ENCODE measurements around the gene KISS1. TPM values are rescaled to one million over a fixed set of nuclear protein-coding genes. Genes with fewer than 3 reads are reported as not detected.

The KISS1 gene
- total and polyA plus RNA-seq, 2 donors (not counting 1 experiment from before 2014, with no cell fraction given): 0.17 to 0.52 TPM

DNA sequence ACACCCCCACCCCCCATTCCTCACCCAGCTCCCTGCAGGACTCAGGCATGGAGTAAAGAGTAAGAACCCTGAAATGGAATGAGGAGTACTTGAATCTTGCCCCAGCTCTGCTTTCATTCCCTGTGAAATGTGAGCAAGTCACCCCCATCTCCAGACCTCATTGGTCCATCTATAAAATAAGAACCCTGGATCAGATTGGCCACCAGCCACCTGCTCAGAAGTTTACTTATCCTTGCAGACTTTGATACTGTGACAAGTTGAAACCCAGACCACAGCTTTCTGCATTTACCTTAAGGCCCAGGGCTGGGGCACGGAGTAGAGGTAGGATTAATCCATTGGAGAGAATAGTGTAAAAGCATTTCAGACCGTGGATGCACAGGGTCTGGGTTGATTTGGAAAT lies 2.2 kb downstream of the KISS1 start:
- H3K36me3 ChIP-seq (ENCODE audit: control insufficient read depth, insufficient read depth, low read length): no peaks in the 10 kb centered on the region

GRCh38 chr1:204192589-204193352 lies 3.5 kb downstream of the KISS1 start:
- DNase-seq (ENCODE audit: low read depth in 2 of 2): peak in 1 of 2 donors; percentile 56
- H3K4me2 ChIP-seq (ENCODE audit: extremely low read depth, insufficient read depth, low read length): no peak overlapping the region
- no peaks in the 10 kb centered on the region for H3K9me3 ChIP-seq (ENCODE audit: control insufficient read depth, insufficient read depth, low read depth, low read length)
- H4K20me1 ChIP-seq (ENCODE audit: control insufficient read depth, extremely low read depth, insufficient read depth, low read length): no peaks in the 10 kb centered on the region
- no peaks in the 10 kb centered on the region for H3K4me1 ChIP-seq (ENCODE audit: control insufficient read depth, extremely low read depth, insufficient read depth, low read length)
- H3K9ac ChIP-seq (ENCODE audit: insufficient read depth, low read length): no peak overlapping the region
- H2AFZ ChIP-seq (ENCODE audit: low read length): no peak overlapping the region
- peaks cover 27% of the 10 kb centered on the region for H3K27me3 ChIP-seq (ENCODE audit: control insufficient read depth, insufficient read depth, low read length)
- H3K36me3 ChIP-seq (ENCODE audit: control insufficient read depth, insufficient read depth, low read length): no peaks in the 10 kb centered on the region
- H3K27ac ChIP-seq (ENCODE audit: insufficient read depth, low read length): no peak overlapping the region
- TF ChIP-seq EZH2 (IDR thresholded peaks at IDR 0.05; ENCODE audit: low read length, missing control alignments): no peak
- TF ChIP-seq, protein P1, sequence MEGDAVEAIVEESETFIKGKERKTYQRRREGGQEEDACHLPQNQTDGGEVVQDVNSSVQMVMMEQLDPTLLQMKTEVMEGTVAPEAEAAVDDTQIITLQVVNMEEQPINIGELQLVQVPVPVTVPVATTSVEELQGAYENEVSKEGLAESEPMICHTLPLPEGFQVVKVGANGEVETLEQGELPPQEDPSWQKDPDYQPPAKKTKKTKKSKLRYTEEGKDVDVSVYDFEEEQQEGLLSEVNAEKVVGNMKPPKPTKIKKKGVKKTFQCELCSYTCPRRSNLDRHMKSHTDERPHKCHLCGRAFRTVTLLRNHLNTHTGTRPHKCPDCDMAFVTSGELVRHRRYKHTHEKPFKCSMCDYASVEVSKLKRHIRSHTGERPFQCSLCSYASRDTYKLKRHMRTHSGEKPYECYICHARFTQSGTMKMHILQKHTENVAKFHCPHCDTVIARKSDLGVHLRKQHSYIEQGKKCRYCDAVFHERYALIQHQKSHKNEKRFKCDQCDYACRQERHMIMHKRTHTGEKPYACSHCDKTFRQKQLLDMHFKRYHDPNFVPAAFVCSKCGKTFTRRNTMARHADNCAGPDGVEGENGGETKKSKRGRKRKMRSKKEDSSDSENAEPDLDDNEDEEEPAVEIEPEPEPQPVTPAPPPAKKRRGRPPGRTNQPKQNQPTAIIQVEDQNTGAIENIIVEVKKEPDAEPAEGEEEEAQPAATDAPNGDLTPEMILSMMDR (conservative IDR thresholded peaks at IDR 0.05 in 1 of 2, IDR thresholded peaks at IDR 0.05 in 1 of 2; ENCODE audit: low read depth in 1 of 2, low read length in 2 of 2): no peak
- H3K79me2 ChIP-seq (ENCODE audit: control insufficient read depth, insufficient read depth, low read length): no peaks in the 10 kb centered on the region
- no peak overlapping the region for H3K4me3 ChIP-seq (replicated peaks in 1 of 4; ENCODE audit: control extremely low read depth in 1 of 4, insufficient read depth in 1 of 4, low read depth in 3 of 4, low read length in 4 of 4)

More for the DNA sequence above, 2.2 kb downstream of the KISS1 start:
- H3K27ac ChIP-seq (ENCODE audit: insufficient read depth, low read length): no peak overlapping the region
- no peak overlapping the region for H2AFZ ChIP-seq (ENCODE audit: low read length)
- peaks cover 17% of the 10 kb centered on the region for H3K27me3 ChIP-seq (ENCODE audit: control insufficient read depth, insufficient read depth, low read length)
- TF ChIP-seq EZH2 (IDR thresholded peaks at IDR 0.05; ENCODE audit: low read length, missing control alignments): no peak
- TF ChIP-seq, protein P1 (conservative IDR thresholded peaks at IDR 0.05 in 1 of 2, IDR thresholded peaks at IDR 0.05 in 1 of 2; ENCODE audit: low read depth in 1 of 2, low read length in 2 of 2): no peak
- H3K9ac ChIP-seq (ENCODE audit: insufficient read depth, low read length): no peak overlapping the region
- H4K20me1 ChIP-seq (ENCODE audit: control insufficient read depth, extremely low read depth, insufficient read depth, low read length): no peaks in the 10 kb centered on the region
- H3K4me1 ChIP-seq (ENCODE audit: control insufficient read depth, extremely low read depth, insufficient read depth, low read length): peaks cover 3% of the 10 kb centered on the region
- DNase-seq (ENCODE audit: low read depth in 2 of 2): no peak
- H3K79me2 ChIP-seq (ENCODE audit: control insufficient read depth, insufficient read depth, low read length): no peaks in the 10 kb centered on the region
- H3K4me2 ChIP-seq (ENCODE audit: extremely low read depth, insufficient read depth, low read length): no peak overlapping the region
- H3K4me3 ChIP-seq (replicated peaks in 1 of 4; ENCODE audit: control extremely low read depth in 1 of 4, insufficient read depth in 1 of 4, low read depth in 3 of 4, low read length in 4 of 4): no peak overlapping the region
- H3K9me3 ChIP-seq (ENCODE audit: control insufficient read depth, insufficient read depth, low read depth, low read length): no peaks in the 10 kb centered on the region

DNA sequence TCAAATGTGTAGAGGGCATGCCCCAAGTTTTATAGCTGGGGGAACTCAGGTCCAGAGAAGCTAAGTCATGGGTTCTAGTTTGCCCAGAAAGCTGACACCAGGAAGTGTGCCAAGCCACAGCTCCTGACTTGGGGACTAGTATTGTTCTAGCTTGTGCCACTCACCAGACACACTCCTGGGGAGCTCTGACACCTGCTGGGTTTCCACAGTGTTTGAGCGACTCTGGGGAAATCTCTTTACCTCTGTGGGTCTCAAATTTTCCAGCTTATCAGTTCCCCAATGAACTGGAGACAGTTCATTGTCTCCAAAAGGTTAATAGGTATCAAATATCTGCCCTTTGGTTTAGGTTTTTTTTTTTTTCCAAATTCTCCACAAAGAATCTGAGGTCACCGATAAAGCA lies 4.2 kb downstream of the KISS1 start:
- no peaks in the 10 kb centered on the region for H4K20me1 ChIP-seq (ENCODE audit: control insufficient read depth, extremely low read depth, insufficient read depth, low read length)
- H3K9me3 ChIP-seq (ENCODE audit: control insufficient read depth, insufficient read depth, low read depth, low read length): no peaks in the 10 kb centered on the region
- no peaks in the 10 kb centered on the region for H3K4me1 ChIP-seq (ENCODE audit: control insufficient read depth, extremely low read depth, insufficient read depth, low read length)
- H2AFZ ChIP-seq (ENCODE audit: low read length): no peak overlapping the region
- no peak overlapping the region for H3K4me3 ChIP-seq (replicated peaks in 1 of 4; ENCODE audit: control extremely low read depth in 1 of 4, insufficient read depth in 1 of 4, low read depth in 3 of 4, low read length in 4 of 4)
- no peak overlapping the region for H3K4me2 ChIP-seq (ENCODE audit: extremely low read depth, insufficient read depth, low read length)
- no peak overlapping the region for H3K9ac ChIP-seq (ENCODE audit: insufficient read depth, low read length)
- H3K36me3 ChIP-seq (ENCODE audit: control insufficient read depth, insufficient read depth, low read length): no peaks in the 10 kb centered on the region
- H3K79me2 ChIP-seq (ENCODE audit: control insufficient read depth, insufficient read depth, low read length): no peaks in the 10 kb centered on the region
- TF ChIP-seq, protein P1 (conservative IDR thresholded peaks at IDR 0.05 in 1 of 2, IDR thresholded peaks at IDR 0.05 in 1 of 2; ENCODE audit: low read depth in 1 of 2, low read length in 2 of 2): no peak
- TF ChIP-seq EZH2 (IDR thresholded peaks at IDR 0.05; ENCODE audit: low read length, missing control alignments): no peak
- DNase-seq (ENCODE audit: low read depth in 2 of 2): no peak
- no peak overlapping the region for H3K27ac ChIP-seq (ENCODE audit: insufficient read depth, low read length)
- peaks cover 32% of the 10 kb centered on the region for H3K27me3 ChIP-seq (ENCODE audit: control insufficient read depth, insufficient read depth, low read length)
